Activated B cell treated with CpG ODN at 0.5 μM for 24 hours (primary cell): ENCODE results near the gene TSPEAR. TPM values are rescaled to one million over a fixed set of nuclear protein-coding genes. Genes with fewer than 3 reads are reported as not detected.
"Not testable (repeated sequence)": the region's sequence is repeated elsewhere in the genome, so short reads cannot be mapped to it uniquely, and the experiment has no call there.

Source experiments
- ATAC-seq: fragments of 200-7000 bp; cut with Tn5 transposase; one replicate; pipeline ENCODE4 v1.10.0; 2021; ENCODE audit warnings: low read depth, mild to moderate bottlenecking, moderate library complexity
- CTCF ChIA-PET: fragments of 350-600 bp; sonication (Branson Sonifier 250); formaldehyde crosslinking; loops from one replicate; lab custom pipeline; 2021; ENCODE audit warnings: antibody characterized with exemption; lab: Charles Lee
- POLR2A ChIA-PET: fragments of 350-600 bp; sonication (Branson Sonifier 250); formaldehyde crosslinking; loops from one replicate; lab custom pipeline; 2021; ENCODE audit warnings: antibody characterized with exemption; lab: Charles Lee
- DNase-seq: peaks from one replicate; pipeline ENCODE4 v3.0.0; 2022
- H3K27ac Mint-ChIP-seq: one replicate; pipeline ENCODE4 v1.8.0; 2020; ENCODE audit warnings: mixed read lengths
- H3K27me3 Mint-ChIP-seq: one replicate; pipeline ENCODE4 v1.8.0; 2021; ENCODE audit warnings: mixed read lengths
- H3K36me3 Mint-ChIP-seq: one replicate; pipeline ENCODE4 v1.8.0; 2021; ENCODE audit warnings: low read depth, mixed read lengths
- H3K4me1 Mint-ChIP-seq: one replicate; pipeline ENCODE4 v1.8.0; 2021; ENCODE audit warnings: mixed read lengths
- H3K4me3 Mint-ChIP-seq: one replicate; pipeline ENCODE4 v1.8.0; 2020; ENCODE audit warnings: mild to moderate bottlenecking, mixed read lengths
- H3K9me3 Mint-ChIP-seq: one replicate; pipeline ENCODE4 v1.8.0; 2020; ENCODE audit warnings: mixed read lengths
- CTCF ChIP-seq: fragments of 200-600 bp; IDR thresholded peaks from one replicate; pipeline ENCODE4 v1.8.0; 2022; ENCODE audit warnings: antibody characterized with exemption, mild to moderate bottlenecking
- intact Hi-C: fragments of 100-400 bp; cut with micrococcal nuclease; formaldehyde crosslinking; loops from one replicate; pipeline ENCODE4 v1.15.1; 2024
- total RNA-seq: library from RNA; stranded (reverse); gene quantifications from 2 replicates; pipeline ENCODE4 v1.2.3, GENCODE V29; 2022

TSPEAR gene
- total RNA-seq, 1 donor from 2014 or later = not detected

DNA sequence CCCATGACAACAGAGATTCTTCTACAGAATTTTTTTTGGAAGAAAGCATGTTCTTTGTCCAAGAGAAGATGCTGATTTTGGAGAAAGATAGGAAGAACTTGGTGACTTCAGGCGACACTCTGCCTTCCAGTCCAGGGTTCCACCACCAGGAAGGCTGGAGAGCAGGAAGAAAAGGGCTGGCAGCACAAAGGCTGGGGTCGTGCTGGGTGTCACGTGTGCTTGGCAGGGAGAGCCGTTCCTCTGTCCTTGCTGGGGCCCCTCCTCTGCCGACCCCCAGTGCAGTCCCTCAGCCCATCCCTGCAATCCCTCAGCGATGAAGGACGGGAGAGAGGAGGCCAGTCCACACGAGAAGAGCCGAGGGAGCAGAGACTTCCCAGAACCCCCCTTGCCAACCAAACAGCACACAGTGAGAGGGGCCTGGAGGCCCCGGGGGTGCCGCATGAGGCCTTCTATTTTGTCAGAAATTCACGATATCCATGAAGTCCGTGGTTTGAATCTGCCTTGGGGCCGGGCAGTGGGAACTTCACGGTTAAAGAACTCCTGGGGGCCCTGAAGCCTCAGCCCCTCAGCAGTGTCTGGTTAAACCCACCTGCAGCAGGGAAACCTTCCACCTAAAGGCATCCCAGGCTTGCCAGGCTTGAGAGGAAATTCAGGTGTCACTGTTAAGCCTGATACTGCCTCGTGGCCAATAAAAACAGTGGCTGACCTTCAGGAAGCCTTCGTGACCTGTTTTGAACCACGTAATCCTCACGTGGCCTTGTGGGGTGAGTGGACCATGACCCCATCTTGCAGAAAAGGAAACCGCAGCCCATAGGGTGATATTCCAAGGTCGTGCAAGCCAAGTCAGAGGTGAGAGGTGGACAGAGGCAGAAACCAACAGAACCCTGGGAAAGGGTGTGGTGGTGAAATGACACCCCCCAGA lies 11.0 kb downstream of the TSPEAR start:
- no peak for TF ChIP-seq CTCF
- ChIA-PET POLR2A (no interaction called here), CTCF (no interaction called here)
- Mint-ChIP-seq H3K4me1 (no peaks in the 10 kb centered on the region), H3K9me3 (peaks cover 3% of the 10 kb centered on the region), H3K4me3 (no peak overlapping the region), H3K36me3 (no peaks in the 10 kb centered on the region), H3K27me3 (peaks cover 69% of the 10 kb centered on the region), H3K27ac (no peak overlapping the region)
- intact Hi-C loops = no loop called here
- DNase-seq = no peak
- ATAC-seq = no peak

DNA sequence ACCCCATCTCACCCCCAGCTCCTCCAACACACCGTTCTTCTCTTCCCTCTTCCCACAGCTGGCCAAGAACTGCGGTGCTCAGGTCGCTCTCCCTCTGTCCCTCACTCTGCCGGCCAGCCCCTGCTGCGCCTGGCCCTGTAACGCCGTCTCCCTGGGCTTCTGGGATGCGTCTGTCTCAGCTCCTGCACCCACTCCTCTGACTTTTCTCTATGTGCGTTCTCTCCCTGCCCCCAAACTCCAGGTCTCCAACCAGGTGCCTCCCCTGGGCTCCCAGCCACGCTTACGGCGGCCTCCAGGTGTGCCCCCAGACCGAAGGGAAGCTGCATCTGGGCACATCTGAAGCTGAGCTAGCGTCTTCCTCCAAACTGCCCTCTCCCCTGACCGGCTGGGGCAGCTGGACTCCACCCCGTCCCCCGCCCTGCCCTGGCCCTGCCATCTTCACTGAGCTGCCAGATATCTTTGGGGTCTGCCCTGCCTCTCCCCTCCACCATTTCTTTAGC lies 11.8 kb downstream of the TSPEAR start:
- ATAC-seq (no peak), DNase-seq (no peak)
- no peaks in the 10 kb centered on the region for H3K9me3 Mint-ChIP-seq
- TF ChIP-seq CTCF = no peak
- H3K36me3 Mint-ChIP-seq = no peaks in the 10 kb centered on the region
- no peak overlapping the region for H3K4me3 Mint-ChIP-seq
- no peaks in the 10 kb centered on the region for H3K4me1 Mint-ChIP-seq
- CTCF ChIA-PET = no interaction called here
- peaks cover 64% of the 10 kb centered on the region for H3K27me3 Mint-ChIP-seq
- POLR2A ChIA-PET = no interaction called here
- H3K27ac Mint-ChIP-seq = no peak overlapping the region
- intact Hi-C loops = no loop called here

- H3K27me3 Mint-ChIP-seq = peaks cover 56% of the 10 kb centered on the region
- TF ChIP-seq CTCF = no peak
- intact Hi-C loops = no loop called here
- H3K36me3 Mint-ChIP-seq = no peaks in the 10 kb centered on the region
- ATAC-seq (no peak), DNase-seq (no peak)
- peaks cover 5% of the 10 kb centered on the region for H3K9me3 Mint-ChIP-seq
- no peak overlapping the region for H3K4me3 Mint-ChIP-seq
- no peaks in the 10 kb centered on the region for H3K4me1 Mint-ChIP-seq
- CTCF ChIA-PET = no interaction called here
- POLR2A ChIA-PET = no interaction called here
- no peak overlapping the region for H3K27ac Mint-ChIP-seq
Observed at GRCh38 chr21:44697811-44698734, 13.3 kb downstream of the TSPEAR start.

DNA sequence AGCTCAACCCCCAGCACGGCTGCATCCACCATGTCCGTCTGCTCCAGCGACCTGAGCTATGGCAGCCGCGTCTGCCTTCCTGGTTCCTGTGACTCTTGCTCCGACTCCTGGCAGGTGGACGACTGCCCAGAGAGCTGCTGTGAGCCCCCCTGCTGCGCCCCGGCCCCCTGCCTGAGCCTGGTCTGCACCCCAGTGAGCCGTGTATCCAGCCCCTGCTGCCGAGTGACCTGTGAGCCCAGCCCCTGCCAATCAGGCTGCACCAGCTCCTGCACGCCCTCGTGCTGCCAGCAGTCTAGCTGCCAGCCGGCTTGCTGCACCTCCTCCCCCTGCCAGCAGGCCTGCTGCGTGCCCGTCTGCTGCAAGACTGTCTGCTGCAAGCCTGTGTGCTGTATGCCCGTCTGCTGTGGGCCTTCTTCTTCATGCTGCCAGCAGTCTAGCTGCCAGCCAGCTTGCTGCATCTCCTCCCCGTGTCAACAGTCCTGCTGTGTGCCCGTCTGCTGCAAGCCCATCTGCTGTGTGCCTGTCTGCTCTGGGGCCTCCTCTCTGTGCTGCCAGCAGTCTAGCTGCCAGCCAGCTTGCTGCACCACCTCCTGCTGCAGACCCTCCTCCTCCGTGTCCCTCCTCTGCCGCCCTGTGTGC lies 14.1 kb downstream of the TSPEAR start, which contains the start of gene KRTAP10-12:
Gene KRTAP10-12 (plus strand): TSS at position 1 of the 639 bp plus-strand sequence. CDS start 30 bp downstream, at position 31.
- Mint-ChIP-seq H3K9me3 (peaks cover 12% of the 10 kb centered on the region), H3K27me3 (peaks cover 50% of the 10 kb centered on the region)
- POLR2A ChIA-PET, DNase-seq, H3K27ac Mint-ChIP-seq, CTCF ChIA-PET, H3K36me3 Mint-ChIP-seq, intact Hi-C loops, ATAC-seq, H3K4me3 Mint-ChIP-seq, H3K4me1 Mint-ChIP-seq: not testable (repeated sequence)

- DNase-seq (no peak), ATAC-seq (no peak)
- no peak for TF ChIP-seq CTCF
- CTCF ChIA-PET = no interaction called here
- intact Hi-C loops = no loop called here
- H3K9me3 Mint-ChIP-seq = peaks cover 15% of the 10 kb centered on the region
- POLR2A ChIA-PET = no interaction called here
- no peaks in the 10 kb centered on the region for H3K4me1 Mint-ChIP-seq
- no peak overlapping the region for H3K4me3 Mint-ChIP-seq
- H3K27me3 Mint-ChIP-seq = peaks cover 45% of the 10 kb centered on the region
- no peaks in the 10 kb centered on the region for H3K36me3 Mint-ChIP-seq
- H3K27ac Mint-ChIP-seq = no peak overlapping the region
Observed at GRCh38 chr21:44696572-44696971, 14.8 kb downstream of the TSPEAR start.
